ENCODE results near the gene ARID1B. TPM values are rescaled to one million over a fixed set of nuclear protein-coding genes. Genes with fewer than 3 reads are reported as not detected.

Gene ARID1B
- total and polyA plus RNA-seq, 2 experiments from 2014 or later, result 32.9 to 67.0 TPM

- Histone ChIP-seq H3K4me3 (no peak overlapping the region), H4K20me1 (ENCODE audit: insufficient read depth, poor library complexity, severe bottlenecking) (peaks cover 5% of the 10 kb centered on the region), H3K79me2 (no peaks in the 10 kb centered on the region), H3K27me3 (no peaks in the 10 kb centered on the region), H3K9me3 (ENCODE audit: low read depth) (no peaks in the 10 kb centered on the region), H2AFZ (no peak overlapping the region), H3K4me2 (no peak overlapping the region), H3K36me3 (replicated peaks; ENCODE audit: insufficient read depth, low read depth) (no peaks in the 10 kb centered on the region), H3K9me2 (replicated peaks; ENCODE audit: insufficient read depth) (no peaks in the 10 kb centered on the region), H3K27ac (no peak overlapping the region), H3K4me1 (ENCODE audit: insufficient read depth) (no peaks in the 10 kb centered on the region)
- TF ChIP-seq EZH2phosphoT487 (IDR thresholded peaks at IDR 0.05; ENCODE audit: low read depth, severe bottlenecking, unreplicated experiment) (no peak), CTCF (IDR thresholded peaks at IDR 0.05; ENCODE audit: poor library complexity) (no peak), EZH2 (IDR thresholded peaks at IDR 0.05; ENCODE audit: borderline replicate concordance) (no peak)
- DNase-seq (ENCODE audit: low spot score), result no peak
- 94% methylated on average over 9 of the region's 9 CpGs for WGBS (ENCODE audit: low lambda C conversion rate, missing lambda C conversion rate)
Observed at GRCh38 chr6:157213426-157213825, 436.2 kb downstream of the ARID1B start.

DNA sequence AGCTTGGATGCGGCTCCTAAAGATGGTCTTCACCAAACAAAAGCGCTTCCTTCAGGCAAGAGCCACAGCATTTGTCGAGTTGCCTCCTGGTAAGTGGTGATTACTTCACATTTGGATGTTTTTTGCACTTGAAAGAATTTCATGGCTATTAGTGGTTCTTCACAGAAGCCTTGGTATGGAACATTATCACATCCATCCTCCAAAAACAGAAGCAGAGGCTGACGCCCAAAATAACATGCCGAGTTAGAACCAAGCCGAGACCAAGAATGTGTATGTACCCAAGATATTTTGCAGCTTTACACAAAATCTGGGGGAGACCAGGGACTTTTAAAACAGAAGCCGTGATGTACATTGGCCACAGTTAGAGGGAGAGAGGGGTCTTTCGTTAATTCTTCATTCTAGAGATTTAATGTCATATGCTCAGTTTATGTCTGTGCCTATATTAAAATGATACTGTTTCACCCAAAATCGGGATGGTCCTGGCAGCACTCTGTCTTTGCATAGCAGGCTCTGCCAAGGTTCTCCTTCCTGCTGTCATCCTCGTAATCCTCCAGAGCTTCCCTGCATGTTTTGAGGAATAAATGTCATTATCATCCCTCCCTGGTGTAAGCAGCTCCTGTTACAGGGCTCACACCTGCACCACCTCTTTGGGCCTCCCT lies 436.9 kb downstream of the ARID1B start:
- no peaks in the 10 kb centered on the region for H3K27me3 ChIP-seq
- H3K9me3 ChIP-seq (ENCODE audit: low read depth), result no peaks in the 10 kb centered on the region
- H3K4me3 ChIP-seq, result no peak overlapping the region
- H2AFZ ChIP-seq, result no peak overlapping the region
- no peak overlapping the region for H3K27ac ChIP-seq
- no peak overlapping the region for H3K4me2 ChIP-seq
- TF ChIP-seq CTCF (IDR thresholded peaks at IDR 0.05; ENCODE audit: poor library complexity), result no peak
- TF ChIP-seq EZH2phosphoT487 (IDR thresholded peaks at IDR 0.05; ENCODE audit: low read depth, severe bottlenecking, unreplicated experiment), result no peak
- no peak for TF ChIP-seq EZH2 (IDR thresholded peaks at IDR 0.05; ENCODE audit: borderline replicate concordance)
- H4K20me1 ChIP-seq (ENCODE audit: insufficient read depth, poor library complexity, severe bottlenecking), result no peaks in the 10 kb centered on the region
- WGBS (ENCODE audit: low lambda C conversion rate, missing lambda C conversion rate), result 95% methylated on average over 10 of the region's 10 CpGs
- no peaks in the 10 kb centered on the region for H3K36me3 ChIP-seq (replicated peaks; ENCODE audit: insufficient read depth, low read depth)
- no peaks in the 10 kb centered on the region for H3K4me1 ChIP-seq (ENCODE audit: insufficient read depth)
- DNase-seq (ENCODE audit: low spot score), result no peak
- H3K9me2 ChIP-seq (replicated peaks; ENCODE audit: insufficient read depth), result no peaks in the 10 kb centered on the region
- no peaks in the 10 kb centered on the region for H3K79me2 ChIP-seq

DNA sequence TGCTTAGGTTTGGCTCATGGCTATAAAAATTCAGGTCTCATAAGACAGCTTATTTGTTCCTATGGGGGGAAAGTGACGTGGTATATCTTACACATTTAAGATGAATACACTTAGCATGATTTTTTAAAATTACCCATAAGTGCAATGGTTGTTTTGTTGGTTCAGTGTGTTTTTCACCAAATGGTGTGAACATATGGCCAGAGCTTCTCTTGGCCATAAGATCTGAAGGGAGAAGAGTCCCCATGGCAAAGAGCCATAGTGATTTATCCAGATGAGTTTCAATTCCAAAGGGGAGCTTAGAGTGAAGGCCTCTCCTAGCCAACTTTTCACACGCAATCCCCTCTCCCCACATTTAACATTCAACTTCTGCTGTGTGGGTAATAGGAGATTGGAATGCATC lies 438.5 kb downstream of the ARID1B start:
- no peaks in the 10 kb centered on the region for H4K20me1 ChIP-seq (ENCODE audit: insufficient read depth, poor library complexity, severe bottlenecking)

More for the DNA sequence above, 438.5 kb downstream of the ARID1B start:
- Histone ChIP-seq H3K4me1 (ENCODE audit: insufficient read depth) (no peaks in the 10 kb centered on the region), H2AFZ (no peak overlapping the region), H3K36me3 (replicated peaks; ENCODE audit: insufficient read depth, low read depth) (no peaks in the 10 kb centered on the region), H3K27ac (no peak overlapping the region), H3K9me2 (replicated peaks; ENCODE audit: insufficient read depth) (no peaks in the 10 kb centered on the region), H3K79me2 (no peaks in the 10 kb centered on the region), H3K4me2 (no peak overlapping the region), H3K27me3 (no peaks in the 10 kb centered on the region), H3K9me3 (ENCODE audit: low read depth) (no peaks in the 10 kb centered on the region), H3K4me3 (no peak overlapping the region)
- WGBS (ENCODE audit: low lambda C conversion rate, missing lambda C conversion rate), result 93% methylated on average over 2 of the region's 2 CpGs
- TF ChIP-seq CTCF (IDR thresholded peaks at IDR 0.05; ENCODE audit: poor library complexity) (no peak), EZH2phosphoT487 (IDR thresholded peaks at IDR 0.05; ENCODE audit: low read depth, severe bottlenecking, unreplicated experiment) (no peak)
- DNase-seq (ENCODE audit: low spot score), result no peak
